Sigmoid colon (tissue), 4 donors: ENCODE measurements around the gene ACTR2.

Experiments used
- CTCF ChIP-seq, 4 experiments: fragments of 450-650 bp in 3 of 4; fragments of 200-600 bp in 1 of 4; IDR thresholded peaks; one replicate each; pipeline ENCODE4 v1.5.1; 2016 to 2019; ENCODE audit warnings: antibody characterized with exemption in 4 of 4, mild to moderate bottlenecking in 3 of 4, moderate library complexity in 2 of 4
- EP300 ChIP-seq, 4 donors: sonication (generic); formaldehyde crosslinking; IDR thresholded peaks; one replicate each; pipeline ENCODE4 v1.6.1; 2017; ENCODE audit warnings: antibody characterized with exemption in 4 of 4

- TF ChIP-seq EP300 (IDR thresholded peaks at IDR 0.05) (no peak), CTCF (IDR thresholded peaks at IDR 0.05) (no peak)
Measured at GRCh38 chr2:65275141-65275915, 47.7 kb downstream of the ACTR2 start.
